OCI-LY7 (cell line): Measurements from ENCODE around the gene SARS2. TPM values are rescaled to one million over a fixed set of nuclear protein-coding genes. Genes with fewer than 3 reads are reported as not detected.

Experiments used
- BruUV-seq: library from RNA; stranded (reverse); fragments of 400-500 nt; replicated peaks from 2 replicates; lab custom pipeline; 2021; lab: Mats Ljungman, UMichigan
- CTCF ChIA-PET: fragments of 300-600 bp; sonication (Branson Sonifier 250); formaldehyde crosslinking; loops from one replicate; lab custom pipeline; 2022; ENCODE audit warnings: antibody characterized with exemption; ENCODE audit not compliant: unreplicated experiment; lab: Charles Lee
- POLR2A ChIA-PET: fragments of 300-600 bp; sonication (Branson Sonifier 250); formaldehyde crosslinking; loops from one replicate; lab custom pipeline; 2022; ENCODE audit warnings: antibody characterized with exemption; lab: Charles Lee
- DNase-seq: peaks from one replicate; pipeline ENCODE4 v3.0.0-alpha.2; 2015; ENCODE audit warnings: low spot score
- H2AFZ ChIP-seq: fragments of 200-600 bp; sonication (generic), shearing (Covaris generic); 2 replicates; pipeline ENCODE4 v1.6.1; 2014; ENCODE audit warnings: mild to moderate bottlenecking, antibody characterized with exemption, low read length, moderate library complexity
- H3K27ac ChIP-seq: fragments of 200-600 bp; sonication (generic); 2 replicates; pipeline ENCODE4 v1.5.1; 2014; ENCODE audit warnings: mixed run types, low read depth, mild to moderate bottlenecking, moderate library complexity, low read length, inconsistent platforms; ENCODE audit not compliant: poor library complexity, severe bottlenecking
- H3K36me3 ChIP-seq: fragments of 200-600 bp; sonication (generic); 2 replicates; pipeline ENCODE4 v1.6.1; 2014; ENCODE audit warnings: mild to moderate bottlenecking, antibody characterized with exemption, low read length, moderate library complexity, mixed read lengths; ENCODE audit not compliant: insufficient read depth
- H3K4me1 ChIP-seq: fragments of 200-600 bp; sonication (generic); 2 replicates; pipeline ENCODE4 v1.5.1; 2014; ENCODE audit warnings: mild to moderate bottlenecking, low read length; ENCODE audit not compliant: insufficient read depth, poor library complexity, severe bottlenecking
- H3K4me2 ChIP-seq: fragments of 200-600 bp; sonication (generic); 2 replicates; pipeline ENCODE4 v1.6.1; 2014; ENCODE audit warnings: mild to moderate bottlenecking, low read length
- H3K4me3 ChIP-seq: fragments of 200-600 bp; sonication (generic); 2 replicates; pipeline ENCODE4 v1.5.1; 2014; ENCODE audit warnings: mild to moderate bottlenecking, low read depth, low read length; ENCODE audit not compliant: poor library complexity, severe bottlenecking
- H3K79me2 ChIP-seq: fragments of 200-600 bp; sonication (generic); 2 replicates; pipeline ENCODE4 v1.6.1; 2016; ENCODE audit warnings: low read depth, mild to moderate bottlenecking, low read length, moderate library complexity, mixed read lengths; ENCODE audit not compliant: insufficient read depth
- H3K9me2 ChIP-seq: fragments of 200-600 bp; sonication (generic); 2 replicates; pipeline ENCODE4 v1.6.1; 2016; ENCODE audit warnings: mild to moderate bottlenecking, low read length, mixed read lengths; ENCODE audit not compliant: insufficient read depth
- H3K9me3 ChIP-seq: fragments of 200-600 bp; sonication (generic); 2 replicates; pipeline ENCODE4 v1.6.1; 2014; ENCODE audit warnings: mild to moderate bottlenecking, mixed run types, low read length, mixed read lengths
- H4K20me1 ChIP-seq: fragments of 200-600 bp; sonication (generic); 2 replicates; pipeline ENCODE4 v1.6.1; 2014; ENCODE audit warnings: mild to moderate bottlenecking, antibody characterized with exemption, low read length, moderate library complexity, mixed read lengths; ENCODE audit not compliant: insufficient read depth
- CTCF ChIP-seq: fragments of 200-600 bp; sonication (generic); conservative IDR thresholded peaks from 2 replicates; pipeline ENCODE4 v1.5.1; 2014; ENCODE audit warnings: mild to moderate bottlenecking, antibody characterized with exemption, low read length, moderate library complexity, mixed read lengths
- EZH2phosphoT487 ChIP-seq: fragments of 200-600 bp; sonication (generic); IDR thresholded peaks from 2 replicates; pipeline ENCODE4 v1.6.1; 2018; ENCODE audit warnings: low read depth, borderline replicate concordance, mild to moderate bottlenecking, mixed run types, antibody characterized with exemption, low read length, moderate library complexity, mixed read lengths
- intact Hi-C: fragments of 100-400 bp; cut with micrococcal nuclease; formaldehyde crosslinking; loops from one replicate; pipeline ENCODE4 v1.10.0; 2022; ENCODE audit not compliant: unreplicated experiment
- total RNA-seq, 2 experiments: library from RNA; depleted of rRNA in 1 of 2; stranded (reverse); fragments of >200 nt in 1 of 2; shearing (Covaris generic) in 1 of 2; gene quantifications; 2 replicates each; pipeline ENCODE4 v1.2.3, GENCODE V29; 2014 to 2022

Gene SARS2
- total RNA-seq, 2 experiments from 2014 or later: 37.7 to 52.8 TPM

GRCh38 chr19:38868551-38868950 lies 62.0 kb downstream of the SARS2 start:
- Histone ChIP-seq H3K27ac (peak overlapping the region; percentile 64), H2AFZ (peak overlapping the region; percentile 88), H3K4me1 (peaks cover 68% of the 10 kb centered on the region), H3K79me2 (peaks cover 12% of the 10 kb centered on the region; the same call in 1 of the 2 replicates), H3K4me3 (peak overlapping the region; percentile 73), H3K36me3 (peaks cover 4% of the 10 kb centered on the region; the same call in 1 of the 2 replicates), H3K4me2 (peak overlapping the region; percentile 99), H4K20me1 (no peaks in the 10 kb centered on the region), H3K9me3 (no peaks in the 10 kb centered on the region), H3K9me2 (no peaks in the 10 kb centered on the region)
- BruUV-seq: TSS peak; percentile 82
- DNase-seq: no peak
- ChIA-PET POLR2A (interaction anchor here (0.7 to 1.6 kb wide), 4 partner anchors 11 to 592 kb away, joined by 3 to 7 read pairs (median 4); no protein-coding TSS in a partner anchor), CTCF (interaction anchor here (1.0 to 1.3 kb wide), 2 partner anchors 10 to 466 kb away, joined by 5 to 6 read pairs; partner anchors contain the start of gene RINL)
- intact Hi-C loops: no loop called here
- TF ChIP-seq CTCF: no peak
- TF ChIP-seq EZH2phosphoT487: no peak

- H2AFZ ChIP-seq: no peak overlapping the region
- H3K4me1 ChIP-seq: peaks cover 80% of the 10 kb centered on the region
- H3K4me3 ChIP-seq: no peak overlapping the region
- peaks cover 4% of the 10 kb centered on the region; the same call in 1 of the 2 replicates for H3K36me3 ChIP-seq
- no peaks in the 10 kb centered on the region for H4K20me1 ChIP-seq
- no peak overlapping the region for H3K4me2 ChIP-seq
- intact Hi-C loops: no loop called here
- no TSS peak for BruUV-seq
- CTCF ChIA-PET: no interaction called here
- peaks cover 12% of the 10 kb centered on the region; the same call in 1 of the 2 replicates for H3K79me2 ChIP-seq
- no peaks in the 10 kb centered on the region for H3K9me2 ChIP-seq
- no peak for TF ChIP-seq CTCF
- no peak for TF ChIP-seq EZH2phosphoT487
- H3K9me3 ChIP-seq: no peaks in the 10 kb centered on the region
- no peak for DNase-seq
- POLR2A ChIA-PET: interaction anchor here (0.6 to 1.3 kb wide), 3 partner anchors 9 to 49 kb away, joined by 3 to 4 read pairs (median 4); no protein-coding TSS in a partner anchor
- H3K27ac ChIP-seq: no peak overlapping the region
Measured at GRCh38 chr19:38867171-38867780, 63.3 kb downstream of the SARS2 start.

Other genes with a start within 250 kb of the SARS2 start
- 1.2 and 2.9 TPM in 2 replicates for gene CAPN12, start 186.3 kb downstream of the SARS2 start, total RNA-seq (2014; rRNA removed; shearing (Covaris generic))
- gene CAPN12, start 186.3 kb downstream of the SARS2 start, total RNA-seq (2022): 2.6 and 3.7 TPM in 2 replicates
- gene LGALS7, start 157.2 kb downstream of the SARS2 start, total RNA-seq (2014; rRNA removed; shearing (Covaris generic)): not detected in 2 replicates
- gene LGALS7, start 157.2 kb downstream of the SARS2 start, total RNA-seq (2022): not detected in 2 replicates
- not detected in 2 replicates for gene LGALS7B, start 141.6 kb downstream of the SARS2 start, total RNA-seq (2014; rRNA removed; shearing (Covaris generic))
- gene LGALS7B, start 141.6 kb downstream of the SARS2 start, total RNA-seq (2022): not detected in 2 replicates
- 0.70 and 1.0 TPM in 2 replicates for gene LGALS4, start 117.8 kb downstream of the SARS2 start, total RNA-seq (2014; rRNA removed; shearing (Covaris generic))
- gene LGALS4, start 117.8 kb downstream of the SARS2 start, total RNA-seq (2022): 1.1 and 1.3 TPM in 2 replicates
- 68.8 and 70.9 TPM in 2 replicates for gene ECH1, start 99.0 kb downstream of the SARS2 start, total RNA-seq (2014; rRNA removed; shearing (Covaris generic))
- 124 and 134 TPM in 2 replicates for gene ECH1, start 99.0 kb downstream of the SARS2 start, total RNA-seq (2022)
- 236 and 263 TPM in 2 replicates for gene HNRNPL, start 80.8 kb downstream of the SARS2 start, total RNA-seq (2014; rRNA removed; shearing (Covaris generic))
- 655 and 706 TPM in 2 replicates for gene HNRNPL, start 80.8 kb downstream of the SARS2 start, total RNA-seq (2022)
- 26.3 and 33.3 TPM in 2 replicates for gene RINL, start 52.5 kb downstream of the SARS2 start, total RNA-seq (2014; rRNA removed; shearing (Covaris generic))
- gene RINL, start 52.5 kb downstream of the SARS2 start, total RNA-seq (2022): 38.4 and 42.1 TPM in 2 replicates
- 25.5 and 26.0 TPM in 2 replicates for gene SIRT2, start 31.1 kb downstream of the SARS2 start, total RNA-seq (2014; rRNA removed; shearing (Covaris generic))
- gene SIRT2, start 31.1 kb downstream of the SARS2 start, total RNA-seq (2022): 30.0 and 32.1 TPM in 2 replicates
- gene NFKBIB, start 30.8 kb downstream of the SARS2 start, total RNA-seq (2014; rRNA removed; shearing (Covaris generic)): 16.0 and 20.4 TPM in 2 replicates
- gene NFKBIB, start 30.8 kb downstream of the SARS2 start, total RNA-seq (2022): 22.0 and 25.3 TPM in 2 replicates
- gene CCER2, start 18.6 kb downstream of the SARS2 start, total RNA-seq (2014; rRNA removed; shearing (Covaris generic)): 1.5 and 7.0 TPM in 2 replicates
- 3.3 and 4.3 TPM in 2 replicates for gene CCER2, start 18.6 kb downstream of the SARS2 start, total RNA-seq (2022)
- gene MRPS12, start 181 bp upstream of the SARS2 start, total RNA-seq (2014; rRNA removed; shearing (Covaris generic)): 74.6 TPM in 2 replicates
- 55.5 and 63.5 TPM in 2 replicates for gene MRPS12, start 181 bp upstream of the SARS2 start, total RNA-seq (2022)
- gene FBXO17, start 45.0 kb upstream of the SARS2 start, total RNA-seq (2014; rRNA removed; shearing (Covaris generic)): not detected in 2 replicates
- not detected in 2 replicates for gene FBXO17, start 45.0 kb upstream of the SARS2 start, total RNA-seq (2022)
- 1.0 TPM in 1 of 2 replicates, not detected in the other for gene FBXO27, start 101.8 kb upstream of the SARS2 start, total RNA-seq (2014; rRNA removed; shearing (Covaris generic))
- gene FBXO27, start 101.8 kb upstream of the SARS2 start, total RNA-seq (2022): 9.6 and 10.5 TPM in 2 replicates
- gene ACP7, start 153.6 kb upstream of the SARS2 start, total RNA-seq (2014; rRNA removed; shearing (Covaris generic)): not detected in 2 replicates
- gene ACP7, start 153.6 kb upstream of the SARS2 start, total RNA-seq (2022): not detected in 2 replicates
- gene PAK4, start 195.0 kb upstream of the SARS2 start, total RNA-seq (2014; rRNA removed; shearing (Covaris generic)): 7.8 and 8.1 TPM in 2 replicates
- gene PAK4, start 195.0 kb upstream of the SARS2 start, total RNA-seq (2022): 26.7 and 34.8 TPM in 2 replicates